Glutamatergic neuron (in vitro differentiated cells): ENCODE data around the gene FOXL3. TPM values are rescaled to one million over a fixed set of nuclear protein-coding genes. Genes with fewer than 3 reads are reported as not detected.

ENCODE experiments used
- DNase-seq: peaks from one replicate; pipeline ENCODE4 v3.0.0; 2022
- H3K27ac Mint-ChIP-seq: one replicate; pipeline ENCODE4 v1.8.0; 2020; ENCODE audit warnings: mild to moderate bottlenecking, mixed read lengths, inconsistent platforms; ENCODE audit not compliant: unreplicated experiment
- H3K27me3 Mint-ChIP-seq: one replicate; pipeline ENCODE4 v1.8.0; 2020; ENCODE audit warnings: mild to moderate bottlenecking, moderate library complexity, mixed read lengths, inconsistent platforms; ENCODE audit not compliant: unreplicated experiment
- H3K36me3 Mint-ChIP-seq: one replicate; pipeline ENCODE4 v1.8.0; 2020; ENCODE audit warnings: mild to moderate bottlenecking, mixed read lengths, inconsistent platforms; ENCODE audit not compliant: unreplicated experiment
- H3K4me1 Mint-ChIP-seq: one replicate; pipeline ENCODE4 v1.8.0; 2020; ENCODE audit warnings: mild to moderate bottlenecking, low read depth, mixed read lengths, inconsistent platforms; ENCODE audit not compliant: unreplicated experiment
- H3K4me3 Mint-ChIP-seq: one replicate; pipeline ENCODE4 v1.8.0; 2020; ENCODE audit warnings: mild to moderate bottlenecking, mixed read lengths, inconsistent platforms; ENCODE audit not compliant: unreplicated experiment
- H3K9me3 Mint-ChIP-seq: one replicate; pipeline ENCODE4 v1.8.0; 2020; ENCODE audit warnings: mild to moderate bottlenecking, moderate library complexity, mixed read lengths, inconsistent platforms; ENCODE audit not compliant: unreplicated experiment
- total RNA-seq: library from RNA; stranded (reverse); fragmentation: NEBNext Ultra II Directional; extraction: Animal tissue kit (Norgen Biotek cat#: 25700); gene quantifications from one replicate; pipeline ENCODE4 v1.2.1, GENCODE V29; 2021; ENCODE audit not compliant: unreplicated experiment
- TF ChIP-seq, protein P1 (sequence below): fragments of 200-600 bp; sonication (generic); IDR thresholded peaks from one replicate; pipeline ENCODE4 v1.5.0; 2021; ENCODE audit not compliant: partially characterized antibody, unreplicated experiment

Gene FOXL3
- total RNA-seq, 1 donor from 2014 or later, result not detected

DNA sequence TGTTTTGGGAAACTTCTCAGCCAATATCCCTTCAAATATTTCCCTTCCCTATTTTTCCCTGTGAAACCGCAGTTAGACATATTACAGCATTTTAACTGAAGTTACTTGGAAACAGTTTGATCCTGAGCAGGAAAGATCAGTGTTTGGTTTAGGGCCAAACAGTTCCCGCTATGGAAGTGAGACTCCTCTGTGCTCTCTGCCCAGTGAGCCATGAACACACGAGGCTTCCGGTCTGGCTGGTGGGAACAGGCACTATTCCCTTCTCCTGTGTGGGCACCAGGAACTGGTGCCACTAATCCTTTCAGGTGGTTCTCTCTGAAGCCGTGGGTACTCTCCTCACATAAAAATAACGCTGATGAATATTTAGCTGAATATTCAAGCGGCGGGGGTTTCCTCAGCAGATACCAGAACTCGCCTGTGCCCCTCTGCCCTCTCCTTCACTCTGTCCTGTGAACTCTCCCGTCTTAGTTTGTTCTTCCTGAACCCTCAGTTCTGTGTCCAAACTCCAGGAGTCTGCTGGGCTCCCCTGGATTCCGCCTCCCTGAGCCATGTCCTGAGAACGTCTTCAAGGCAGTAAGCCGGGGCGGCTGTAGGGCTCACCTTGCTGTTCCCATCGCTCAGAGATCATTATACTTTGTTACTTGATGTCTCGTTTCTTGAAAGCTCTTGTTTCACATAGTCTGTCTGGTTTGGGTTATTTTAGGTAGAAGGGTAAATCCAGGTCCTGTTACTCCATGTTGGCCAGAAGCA lies 25.7 kb downstream of the FOXL3 start:
- peaks cover 19% of the 10 kb centered on the region for H3K36me3 Mint-ChIP-seq
- peaks cover 8% of the 10 kb centered on the region for H3K4me1 Mint-ChIP-seq
- H3K27me3 Mint-ChIP-seq, result peaks cover 5% of the 10 kb centered on the region
- H3K4me3 Mint-ChIP-seq, result no peak overlapping the region
- H3K9me3 Mint-ChIP-seq, result peaks cover 9% of the 10 kb centered on the region
- no peak overlapping the region for H3K27ac Mint-ChIP-seq
- peak; percentile 1 for DNase-seq
- TF ChIP-seq, protein P1, sequence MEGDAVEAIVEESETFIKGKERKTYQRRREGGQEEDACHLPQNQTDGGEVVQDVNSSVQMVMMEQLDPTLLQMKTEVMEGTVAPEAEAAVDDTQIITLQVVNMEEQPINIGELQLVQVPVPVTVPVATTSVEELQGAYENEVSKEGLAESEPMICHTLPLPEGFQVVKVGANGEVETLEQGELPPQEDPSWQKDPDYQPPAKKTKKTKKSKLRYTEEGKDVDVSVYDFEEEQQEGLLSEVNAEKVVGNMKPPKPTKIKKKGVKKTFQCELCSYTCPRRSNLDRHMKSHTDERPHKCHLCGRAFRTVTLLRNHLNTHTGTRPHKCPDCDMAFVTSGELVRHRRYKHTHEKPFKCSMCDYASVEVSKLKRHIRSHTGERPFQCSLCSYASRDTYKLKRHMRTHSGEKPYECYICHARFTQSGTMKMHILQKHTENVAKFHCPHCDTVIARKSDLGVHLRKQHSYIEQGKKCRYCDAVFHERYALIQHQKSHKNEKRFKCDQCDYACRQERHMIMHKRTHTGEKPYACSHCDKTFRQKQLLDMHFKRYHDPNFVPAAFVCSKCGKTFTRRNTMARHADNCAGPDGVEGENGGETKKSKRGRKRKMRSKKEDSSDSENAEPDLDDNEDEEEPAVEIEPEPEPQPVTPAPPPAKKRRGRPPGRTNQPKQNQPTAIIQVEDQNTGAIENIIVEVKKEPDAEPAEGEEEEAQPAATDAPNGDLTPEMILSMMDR, result no peak

DNA sequence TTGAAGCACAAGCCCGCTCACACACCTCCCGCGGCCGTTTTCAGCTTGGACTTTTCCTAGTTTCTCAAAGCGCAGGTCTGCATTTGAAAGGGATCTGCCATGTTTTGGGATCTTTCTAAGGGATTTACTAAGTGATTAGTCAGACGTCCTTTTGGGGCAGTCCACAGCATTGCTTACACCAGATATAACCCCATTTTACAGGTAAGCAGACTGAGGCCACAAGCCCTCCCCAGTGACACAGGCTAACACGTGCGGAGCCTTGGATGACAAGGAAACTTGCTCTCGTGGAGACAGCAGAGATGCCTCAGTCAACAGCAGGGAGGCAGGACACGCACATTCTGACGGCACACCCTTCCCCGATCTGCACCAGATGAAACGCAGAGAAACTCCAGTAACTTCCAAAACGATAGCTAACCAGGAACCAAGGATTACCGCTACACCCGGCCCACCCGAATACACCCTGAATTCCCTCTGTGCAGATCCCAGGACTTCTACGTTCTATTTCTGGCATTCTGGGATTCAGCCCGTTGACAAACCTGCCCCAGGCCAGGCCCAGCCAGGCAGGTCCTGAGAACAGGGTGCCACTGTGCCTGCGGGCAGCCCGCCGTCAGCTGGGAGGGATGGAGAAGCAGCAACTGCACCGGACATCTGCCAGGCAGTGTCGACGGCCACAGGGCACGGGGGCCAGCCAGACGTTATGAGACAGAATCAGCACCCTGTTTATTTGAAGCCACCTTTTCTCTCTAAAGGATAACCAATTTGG lies 27.9 kb downstream of the FOXL3 start:
- H3K4me1 Mint-ChIP-seq, result peaks cover 8% of the 10 kb centered on the region
- H3K27ac Mint-ChIP-seq, result no peak overlapping the region
- peaks cover 14% of the 10 kb centered on the region for H3K36me3 Mint-ChIP-seq
- H3K4me3 Mint-ChIP-seq, result no peak overlapping the region
- H3K27me3 Mint-ChIP-seq, result peaks cover 7% of the 10 kb centered on the region
- peaks cover 7% of the 10 kb centered on the region for H3K9me3 Mint-ChIP-seq
- TF ChIP-seq, protein P1, result no peak
- DNase-seq, result peak; percentile 13

- H3K27me3 Mint-ChIP-seq, result peaks cover 7% of the 10 kb centered on the region
- peaks cover 14% of the 10 kb centered on the region for H3K36me3 Mint-ChIP-seq
- TF ChIP-seq, protein P1, result no peak
- H3K4me1 Mint-ChIP-seq, result peaks cover 8% of the 10 kb centered on the region
- H3K4me3 Mint-ChIP-seq, result no peak overlapping the region
- peak; percentile 21 for DNase-seq
- peaks cover 7% of the 10 kb centered on the region for H3K9me3 Mint-ChIP-seq
- no peak overlapping the region for H3K27ac Mint-ChIP-seq
Measured at GRCh38 chr7:318476-318875, 28.5 kb downstream of the FOXL3 start.

GRCh38 chr7:318878-319661 lies 29.1 kb downstream of the FOXL3 start:
- TF ChIP-seq, protein P1, result no peak
- Mint-ChIP-seq H3K27ac (no peak overlapping the region), H3K9me3 (peaks cover 7% of the 10 kb centered on the region), H3K4me3 (no peak overlapping the region), H3K27me3 (peaks cover 8% of the 10 kb centered on the region), H3K36me3 (peaks cover 14% of the 10 kb centered on the region), H3K4me1 (peaks cover 10% of the 10 kb centered on the region)
- peak; percentile 6 for DNase-seq
